NCI-H2081 treated with DMSO at 0.1 percent for 48 hours (cell line): Measurements from ENCODE around the gene WDPCP.
"Not testable (repeated sequence)": the region's sequence is repeated elsewhere in the genome, so short reads cannot be mapped to it uniquely, and the experiment has no call there.

Experiments
- DNase-seq: peaks from one replicate; lab custom pipeline; 2025; lab: John Stamatoyannopoulos, UW

Gene WDPCP, protein sequence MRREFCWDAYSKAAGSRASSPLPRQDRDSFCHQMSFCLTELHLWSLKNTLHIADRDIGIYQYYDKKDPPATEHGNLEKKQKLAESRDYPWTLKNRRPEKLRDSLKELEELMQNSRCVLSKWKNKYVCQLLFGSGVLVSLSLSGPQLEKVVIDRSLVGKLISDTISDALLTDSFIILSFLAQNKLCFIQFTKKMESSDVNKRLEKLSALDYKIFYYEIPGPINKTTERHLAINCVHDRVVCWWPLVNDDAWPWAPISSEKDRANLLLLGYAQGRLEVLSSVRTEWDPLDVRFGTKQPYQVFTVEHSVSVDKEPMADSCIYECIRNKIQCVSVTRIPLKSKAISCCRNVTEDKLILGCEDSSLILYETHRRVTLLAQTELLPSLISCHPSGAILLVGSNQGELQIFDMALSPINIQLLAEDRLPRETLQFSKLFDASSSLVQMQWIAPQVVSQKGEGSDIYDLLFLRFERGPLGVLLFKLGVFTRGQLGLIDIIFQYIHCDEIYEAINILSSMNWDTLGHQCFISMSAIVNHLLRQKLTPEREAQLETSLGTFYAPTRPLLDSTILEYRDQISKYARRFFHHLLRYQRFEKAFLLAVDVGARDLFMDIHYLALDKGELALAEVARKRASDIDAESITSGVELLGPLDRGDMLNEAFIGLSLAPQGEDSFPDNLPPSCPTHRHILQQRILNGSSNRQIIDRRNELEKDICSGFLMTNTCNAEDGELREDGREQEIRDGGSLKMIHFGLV

DNA sequence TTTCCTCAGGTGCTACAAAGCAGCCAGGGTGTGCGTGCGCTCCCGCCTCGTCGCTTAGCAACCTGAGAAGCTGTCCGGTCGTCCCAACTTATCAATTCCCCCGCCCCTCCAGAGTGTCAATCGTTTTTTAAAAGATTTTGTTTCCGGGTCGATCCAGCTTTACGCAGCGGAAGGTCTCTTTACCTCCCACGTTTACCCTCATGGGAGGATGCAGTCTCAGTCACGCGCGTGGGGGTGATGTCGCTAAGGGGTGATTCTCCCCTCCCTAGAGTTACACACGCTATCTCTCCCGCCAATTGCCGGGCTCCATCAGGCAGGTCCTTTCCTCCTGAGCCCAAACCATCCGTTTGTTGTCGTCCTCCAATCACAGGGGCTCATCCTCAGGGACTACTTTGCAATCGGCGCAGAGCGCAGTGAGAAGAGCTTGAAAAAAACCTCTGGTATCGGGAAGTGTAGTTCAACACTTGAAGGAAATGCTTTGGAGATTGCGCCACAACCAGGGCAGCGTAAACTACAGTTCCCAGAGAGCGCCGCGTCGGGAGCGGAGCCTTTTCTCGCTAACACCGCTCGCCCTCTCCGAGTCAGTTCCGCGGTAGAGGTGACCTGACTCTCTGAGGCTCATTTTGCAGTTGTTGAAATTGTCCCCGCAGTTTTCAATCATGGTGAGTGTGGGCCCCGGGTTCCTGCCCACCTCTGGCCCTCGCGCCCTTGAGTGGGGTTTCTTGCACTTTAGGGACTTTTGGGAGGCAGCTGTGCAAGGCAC is at the start of gene WDPCP, which contains the start of gene MDH1:
Gene WDPCP, minus strand, starts transcription at position 93 of the 763 bp plus-strand sequence. CDS start 206 bp downstream, outside the sequence.
Gene MDH1, plus strand, starts transcription at position 579 of the 763 bp plus-strand sequence. Its CDS starts 81 bp downstream, at position 660.
- peak; percentile 100 for DNase-seq

DNA sequence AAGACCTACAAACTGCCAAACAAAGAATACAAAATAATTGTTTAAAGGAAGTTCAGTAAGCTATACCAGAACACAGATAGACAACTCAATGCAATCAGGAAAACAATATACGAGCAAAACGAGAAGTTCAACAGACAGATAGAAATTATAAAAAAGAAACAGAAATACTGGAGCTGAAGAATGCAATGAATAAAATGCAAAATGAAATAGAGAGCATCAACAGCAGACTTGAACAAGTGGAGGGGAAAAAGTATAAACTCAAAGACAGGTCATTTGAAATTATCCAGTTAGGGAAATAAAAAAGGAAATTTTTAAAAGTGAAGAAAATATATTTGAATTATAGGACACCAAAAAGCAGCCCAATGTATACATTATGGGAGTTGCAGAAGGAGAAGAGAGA is 44.1 kb upstream of the WDPCP start:
- DNase-seq: no peak

DNA sequence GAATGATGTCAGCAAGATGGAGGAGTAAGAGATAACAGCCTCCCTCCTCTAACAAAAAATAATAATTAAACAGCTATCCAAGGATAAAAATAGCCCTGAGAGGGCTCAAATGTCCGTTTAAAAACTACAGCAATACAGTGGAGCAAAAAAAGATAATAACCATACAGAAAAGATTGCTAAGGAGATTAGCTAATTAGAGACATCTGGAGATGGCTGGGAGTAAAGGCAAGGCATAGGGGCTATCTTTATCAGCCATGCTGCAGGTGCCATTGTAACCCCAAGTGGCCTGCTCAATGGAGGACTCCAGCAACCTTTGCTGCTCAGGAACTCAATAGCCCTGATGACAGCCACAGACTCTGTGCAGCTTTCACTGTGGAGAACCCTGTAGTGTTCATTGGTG is 43.2 kb upstream of the WDPCP start:
- DNase-seq: no peak

DNA sequence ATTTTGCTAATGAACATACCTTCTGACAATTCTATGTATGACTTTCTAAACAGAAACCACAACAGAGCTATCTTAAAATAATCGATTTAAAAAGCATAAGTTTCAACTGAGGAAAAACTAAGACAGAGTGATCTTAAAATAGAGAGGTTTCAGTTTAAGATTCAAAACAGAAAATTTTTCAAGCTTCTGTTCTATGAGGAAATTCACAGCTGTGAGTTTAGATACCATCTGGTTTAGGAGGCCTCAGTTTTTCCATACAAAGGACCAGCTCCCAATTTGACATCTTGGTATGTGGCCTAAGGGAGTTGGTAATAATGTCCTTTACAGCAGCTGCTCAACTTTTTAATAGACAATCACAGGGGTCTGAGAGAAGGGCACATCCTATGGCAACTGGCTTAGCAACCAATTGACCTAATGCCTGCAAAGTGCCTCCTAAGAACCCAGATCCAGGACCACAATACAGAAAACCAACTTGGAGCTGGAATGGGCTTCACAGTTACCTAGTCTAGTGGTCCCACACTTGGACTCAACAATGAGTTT is 40.2 kb upstream of the WDPCP start:
- DNase-seq: no peak

DNA sequence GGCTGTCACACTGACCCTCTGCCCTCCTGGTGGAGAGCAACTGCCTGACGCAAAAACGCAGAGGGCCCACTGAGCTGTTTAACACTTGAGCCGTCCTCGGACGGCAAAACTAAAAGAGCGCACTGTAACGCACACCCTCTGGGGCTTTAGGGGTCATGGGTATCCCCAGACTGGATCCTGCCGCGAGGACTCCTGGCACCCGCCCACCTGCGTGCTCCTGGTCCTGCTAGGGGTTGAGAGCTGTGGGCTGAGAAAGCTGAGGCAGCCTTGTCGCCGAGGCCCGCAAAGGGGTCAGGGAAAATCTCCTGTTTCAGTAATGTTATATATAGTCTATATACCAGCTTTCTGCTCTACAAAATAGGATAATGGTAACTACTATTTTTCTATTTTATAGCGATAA is 39.6 kb upstream of the WDPCP start:
- DNase-seq: no peak

DNA sequence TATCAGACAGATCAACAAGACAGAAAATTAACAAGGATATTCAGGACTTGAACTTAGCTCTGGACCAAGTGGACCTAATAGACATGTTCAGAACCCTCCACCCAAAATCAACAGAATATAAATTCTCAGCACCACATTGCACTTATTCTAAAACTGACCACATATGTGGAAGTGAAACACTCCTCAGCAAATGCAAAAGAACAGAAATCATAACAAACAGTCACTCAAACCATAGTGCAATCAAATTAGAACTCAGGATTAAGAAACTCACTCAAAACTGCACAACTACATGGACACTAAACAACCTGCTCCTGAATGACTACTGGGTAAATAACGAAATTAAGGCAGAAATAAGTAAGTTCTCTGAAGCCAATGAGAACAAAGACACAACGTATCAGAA is 35.5 kb upstream of the WDPCP start:
- DNase-seq: not testable (repeated sequence)

DNA sequence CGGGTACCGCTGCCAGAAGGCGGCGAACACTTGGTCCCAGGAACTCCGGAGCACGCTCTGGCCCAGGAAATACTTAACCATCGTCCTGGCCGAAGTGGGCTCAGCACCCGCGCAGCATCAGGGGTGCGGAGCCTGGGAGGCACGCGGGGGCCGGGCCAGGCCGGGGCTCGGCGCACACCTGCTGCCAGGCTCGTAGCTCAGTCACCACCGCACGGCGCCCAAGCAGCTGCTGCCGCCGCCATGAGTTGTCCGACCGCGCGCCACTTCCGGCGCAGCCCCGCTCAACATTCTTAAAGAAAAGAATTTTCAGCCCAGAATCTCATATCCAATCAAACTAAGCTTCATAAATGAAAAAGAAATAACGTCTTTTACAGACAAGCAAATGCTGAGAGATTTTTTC is 34.5 kb upstream of the WDPCP start:
- no peak for DNase-seq

DNA sequence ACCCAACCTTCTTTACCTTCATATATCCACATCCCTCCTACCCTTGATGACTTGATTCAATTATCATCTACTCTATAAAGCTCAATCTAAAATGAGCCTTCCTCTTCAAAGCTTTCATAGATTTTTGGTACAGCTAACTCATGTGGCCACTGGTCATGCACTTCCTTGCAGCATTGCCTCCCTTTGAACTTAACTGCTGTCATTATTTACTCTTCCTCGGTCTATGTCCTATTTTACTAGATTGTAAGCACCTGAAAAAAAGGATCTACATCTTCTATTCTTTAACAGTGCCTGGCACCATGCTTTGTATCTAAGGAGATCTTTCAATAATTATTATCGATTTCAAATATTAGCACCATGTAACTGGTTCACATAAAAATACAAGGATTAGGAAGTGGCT is 31.1 kb upstream of the WDPCP start:
- DNase-seq: no peak

DNA sequence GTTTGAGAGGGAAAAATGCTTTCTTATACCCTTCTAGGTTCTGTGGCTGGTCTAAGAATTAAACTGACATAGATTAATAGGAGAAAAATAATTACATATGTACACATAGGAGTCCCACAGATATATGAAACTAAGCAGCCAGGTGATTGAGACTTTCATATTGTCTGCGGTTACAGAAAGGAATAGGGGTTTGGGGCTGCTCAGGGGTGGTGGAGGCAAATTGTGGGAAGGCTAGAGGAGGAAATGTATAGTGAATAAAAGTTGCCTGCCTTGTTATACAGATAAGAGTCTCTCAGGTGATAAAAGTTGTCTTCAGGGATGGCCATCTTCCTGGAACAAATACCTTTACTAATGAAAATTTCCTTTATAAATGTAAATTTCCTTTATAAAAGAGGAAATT is 29.1 kb upstream of the WDPCP start:
- DNase-seq: no peak

DNA sequence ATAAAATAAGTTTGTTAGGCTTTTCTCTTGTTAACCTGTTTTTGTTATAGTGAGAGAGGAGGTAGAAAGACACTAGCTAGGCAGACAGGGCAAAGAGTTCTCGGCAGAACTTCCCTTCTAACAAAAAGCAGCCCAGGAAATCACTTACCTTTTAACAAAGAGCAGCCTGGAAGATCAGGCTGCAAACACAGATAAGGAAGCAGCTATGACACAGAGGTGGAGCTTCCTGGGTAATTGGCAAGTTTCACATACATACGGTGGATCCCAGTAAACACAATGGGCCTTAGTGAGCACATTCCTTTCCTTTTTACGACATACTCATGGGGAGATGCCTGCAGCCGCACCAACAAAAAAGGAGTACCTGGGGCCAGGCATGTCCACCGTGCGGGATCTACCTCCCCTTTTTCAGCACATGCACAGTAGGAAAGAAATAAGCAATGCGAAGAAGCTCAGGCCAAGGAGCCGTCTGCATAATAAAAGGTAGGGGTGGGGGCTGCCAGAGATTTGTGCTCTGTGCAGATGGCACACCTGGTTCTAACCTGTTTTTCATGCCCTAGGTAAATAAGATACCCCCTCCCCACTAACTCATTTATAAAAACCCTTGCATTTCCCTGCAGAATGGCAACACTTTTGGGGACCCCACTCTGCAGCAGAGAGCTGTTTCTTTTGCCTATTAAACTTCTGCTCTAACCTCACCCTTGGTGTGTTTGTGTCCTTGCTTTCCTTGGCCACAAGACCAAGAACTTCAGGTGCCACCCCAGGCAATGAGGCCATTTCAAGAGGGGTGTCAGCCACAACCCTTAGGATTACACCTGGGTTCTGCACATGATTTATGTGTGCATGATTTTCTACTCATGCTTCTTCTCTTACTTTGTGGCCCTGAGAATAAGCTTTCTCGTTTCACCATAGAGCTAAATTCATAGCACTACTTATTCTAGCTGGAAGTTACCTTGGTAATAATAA is 27.0 kb upstream of the WDPCP start:
- no peak for DNase-seq

DNA sequence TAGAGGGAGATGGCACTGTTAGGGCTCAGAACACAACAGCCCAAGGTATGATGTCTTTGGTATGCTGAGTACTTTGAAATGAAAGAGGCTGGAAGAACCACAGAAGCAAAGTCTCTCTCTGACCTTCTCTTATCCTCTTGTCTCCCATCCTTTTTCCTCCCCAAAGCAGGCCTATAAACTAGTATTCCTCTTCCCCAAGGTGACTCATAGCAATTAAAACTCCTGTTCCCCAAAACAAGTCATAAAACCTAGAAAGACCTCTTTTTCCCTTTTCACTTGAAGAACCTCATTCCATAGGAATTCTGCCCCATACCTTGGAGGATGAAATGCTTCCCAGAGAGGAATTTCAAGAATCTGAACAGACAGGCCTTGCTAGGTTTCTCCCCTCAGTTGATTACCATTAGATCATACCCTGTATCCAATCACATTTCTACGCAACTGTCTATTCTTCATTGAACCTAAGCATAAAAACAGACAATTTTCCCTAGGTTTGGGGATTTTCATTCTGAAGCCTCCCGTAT is 26.2 kb upstream of the WDPCP start:
- no peak for DNase-seq

DNA sequence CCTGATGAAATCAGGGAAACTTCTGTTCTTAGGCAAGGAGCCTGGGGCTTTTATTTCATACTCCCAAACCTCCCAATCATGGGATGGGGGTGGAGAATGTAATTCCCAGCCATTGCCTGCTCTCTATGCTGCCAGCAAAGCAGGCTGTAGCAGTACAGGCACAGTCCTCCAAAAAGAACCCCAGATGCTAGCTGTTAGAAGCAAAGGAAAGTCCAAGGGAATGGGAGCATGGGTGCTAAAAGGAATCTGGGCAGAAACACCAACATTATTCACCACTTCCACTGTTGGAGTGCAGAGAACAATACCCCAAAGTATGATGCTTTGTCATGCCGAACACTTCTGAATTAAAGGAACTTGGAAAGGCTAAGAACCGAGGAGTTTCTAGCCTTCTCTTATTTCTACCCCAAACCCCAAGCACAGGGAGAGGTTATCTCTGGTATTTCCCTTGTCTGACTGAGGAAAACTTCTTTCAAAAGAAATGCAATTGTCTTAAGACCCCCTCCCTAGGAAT is 25.2 kb upstream of the WDPCP start:
- DNase-seq: no peak

DNA sequence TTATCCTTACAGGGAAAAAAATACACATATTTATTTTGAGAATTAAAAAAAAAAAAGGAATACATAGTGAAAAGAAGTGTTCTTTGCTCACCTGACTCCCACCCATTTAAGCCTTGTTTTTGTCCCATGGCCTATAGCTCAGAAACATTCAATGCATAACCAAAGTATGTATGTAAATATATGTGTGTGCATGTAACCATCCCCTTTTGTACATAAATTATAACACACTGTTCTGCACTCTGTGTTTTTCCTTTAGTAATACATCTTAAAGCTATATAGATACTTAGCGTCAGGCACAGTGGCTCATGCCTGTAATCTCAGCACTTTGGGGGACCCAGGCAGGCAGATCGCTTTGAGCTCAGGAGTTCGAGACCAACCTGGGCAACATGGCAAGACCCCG is 22.2 kb upstream of the WDPCP start:
- no peak for DNase-seq

DNA sequence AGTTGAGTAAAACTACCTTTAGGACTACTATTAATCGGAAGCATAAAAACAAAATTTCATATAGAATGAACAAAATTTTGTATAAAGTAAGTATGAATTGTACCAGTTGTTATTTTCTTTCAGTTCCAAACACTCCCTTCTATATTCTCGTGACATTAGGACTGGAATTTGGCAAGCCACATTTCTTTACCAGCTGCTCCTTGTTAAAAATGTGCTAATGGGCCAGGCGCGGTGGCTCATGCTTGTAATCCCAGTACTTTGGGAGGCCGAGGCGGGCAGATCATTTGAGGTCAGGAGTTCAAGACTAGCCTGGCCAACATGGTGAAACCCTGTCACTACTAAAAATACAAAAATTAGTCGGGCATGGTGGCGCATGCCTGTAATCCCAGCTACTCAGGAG is 20.6 kb upstream of the WDPCP start:
- not testable (repeated sequence) for DNase-seq

DNA sequence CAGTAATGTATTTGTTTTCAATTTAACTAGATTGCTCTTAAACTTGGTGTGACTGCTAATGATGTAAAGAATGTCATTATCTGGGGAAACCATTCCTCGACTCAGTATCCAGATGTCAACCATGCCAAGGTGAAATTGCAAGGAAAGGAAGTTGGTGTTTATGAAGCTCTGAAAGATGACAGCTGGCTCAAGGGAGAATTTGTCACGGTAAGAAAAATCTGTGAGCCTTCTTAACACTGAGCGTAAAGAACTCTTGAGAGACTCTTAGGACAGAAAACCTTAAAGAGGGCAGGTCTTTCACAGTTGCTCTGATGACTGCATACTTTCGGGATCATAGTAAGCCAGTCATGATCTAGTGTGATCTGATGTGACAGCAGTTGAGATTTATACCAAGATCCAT is 16.4 kb upstream of the WDPCP start:
- no peak for DNase-seq

DNA sequence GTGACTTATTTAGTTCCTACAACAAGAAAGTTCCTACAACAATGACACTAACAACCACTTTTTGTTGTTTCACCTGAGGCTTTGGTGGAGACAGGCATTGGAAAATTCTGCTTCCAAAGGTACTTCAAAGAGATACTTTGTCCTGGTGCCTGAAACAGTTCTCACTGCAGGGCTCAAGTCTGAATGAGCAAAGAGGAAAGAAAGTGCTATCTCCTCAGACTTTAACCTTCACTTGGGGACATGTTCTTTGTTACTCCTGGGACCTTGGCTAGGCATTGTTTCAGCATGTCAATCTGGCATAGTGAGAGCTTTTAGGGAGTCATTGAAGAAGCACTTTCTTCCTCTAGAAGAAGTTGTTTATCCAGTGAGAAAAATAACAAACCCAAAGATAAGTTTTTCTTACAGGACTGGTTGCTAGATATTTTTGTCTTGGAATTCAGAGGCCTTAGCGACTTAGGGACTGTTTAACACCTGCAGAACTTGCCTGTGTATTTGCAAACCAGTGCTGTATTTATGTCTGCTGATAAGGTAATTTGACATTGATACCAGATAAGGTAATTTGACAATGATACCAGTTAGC is 12.7 kb upstream of the WDPCP start:
- no peak for DNase-seq

DNA sequence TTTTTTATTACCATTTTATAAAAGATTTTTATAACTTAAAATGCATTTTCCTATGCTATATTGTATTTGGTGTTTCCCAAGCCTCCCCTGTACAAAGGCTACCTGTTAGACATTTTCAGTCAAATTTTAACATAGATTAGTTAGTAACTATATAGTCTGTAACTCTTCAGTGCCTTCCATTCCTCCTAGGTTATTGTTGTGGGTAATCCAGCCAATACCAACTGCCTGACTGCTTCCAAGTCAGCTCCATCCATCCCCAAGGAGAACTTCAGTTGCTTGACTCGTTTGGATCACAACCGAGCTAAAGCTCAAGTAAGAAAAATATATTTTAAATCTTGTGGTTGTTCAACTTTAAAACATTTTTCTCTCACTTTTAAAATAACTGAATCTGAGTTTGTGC is 10.7 kb upstream of the WDPCP start:
- DNase-seq: no peak

DNA sequence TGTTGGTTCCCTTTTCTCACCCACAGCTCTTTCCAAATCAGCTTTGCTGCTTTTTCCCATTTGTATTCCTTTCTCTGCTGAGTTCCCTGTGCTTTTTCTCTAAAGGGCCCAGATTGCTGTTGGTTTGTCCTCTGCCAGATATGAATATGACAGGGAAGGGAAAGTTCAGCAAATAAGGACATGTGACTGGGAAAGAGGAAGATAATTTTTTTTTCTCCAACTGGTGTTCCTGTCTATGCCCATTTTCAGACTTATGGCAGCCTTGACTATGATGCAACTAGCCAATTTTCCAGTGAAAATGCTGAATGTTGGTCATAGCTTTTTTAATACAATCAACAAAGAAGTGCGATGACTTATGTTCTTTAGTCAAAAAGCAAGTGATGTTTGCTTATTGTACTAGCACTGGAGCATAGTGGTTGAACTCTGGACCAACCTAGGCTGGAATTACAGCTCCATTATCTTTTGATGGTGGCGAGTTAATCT is 8.2 kb upstream of the WDPCP start:
- DNase-seq: no peak

DNA sequence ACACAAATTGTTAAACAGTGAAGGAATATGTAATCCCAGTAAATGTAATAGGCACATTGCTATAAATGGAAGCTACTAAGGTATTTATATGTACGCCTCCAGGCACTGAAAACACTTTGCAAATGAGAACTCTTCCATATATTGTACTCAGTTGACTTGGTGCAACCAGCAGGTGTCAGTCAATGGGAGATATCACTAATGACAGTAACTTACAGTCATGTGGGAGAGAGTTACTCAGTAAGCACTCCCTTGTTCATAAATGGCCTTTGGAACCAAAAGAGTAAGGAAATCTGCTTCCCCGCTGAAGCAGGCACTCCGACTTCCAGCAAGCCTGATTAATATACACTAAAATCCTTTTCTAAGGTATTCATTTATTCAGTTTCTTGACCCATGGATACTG is 6.4 kb upstream of the WDPCP start:
- no peak for DNase-seq

DNA sequence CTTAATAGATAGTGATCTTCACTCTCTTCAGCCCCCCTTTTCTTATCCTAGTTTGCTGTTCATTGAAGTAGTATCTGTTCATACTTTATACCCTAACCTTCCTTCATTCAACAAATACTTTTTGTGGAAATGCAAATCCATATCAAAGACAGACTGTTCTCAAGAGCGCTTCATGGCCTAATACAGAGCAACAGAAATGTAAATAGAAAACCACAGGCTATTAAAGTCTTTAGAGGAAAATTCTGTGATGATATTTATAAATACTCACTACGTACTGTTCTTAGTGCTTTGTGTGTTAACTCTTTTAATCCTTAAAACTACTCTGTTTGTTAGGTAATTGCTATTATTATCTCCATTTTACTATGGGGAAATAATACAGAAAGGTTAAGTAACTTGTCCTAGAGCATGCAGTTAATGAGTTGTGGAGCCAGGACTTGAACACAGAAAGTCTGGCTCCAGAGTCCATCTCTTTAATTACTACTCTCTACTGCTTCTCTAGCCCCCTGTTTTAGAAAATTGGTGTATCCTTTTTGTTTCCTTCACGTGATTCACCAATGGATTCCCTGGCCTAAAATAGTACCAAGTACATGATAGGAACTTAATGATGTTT is 3.4 kb upstream of the WDPCP start:
- DNase-seq: no peak
